IMR-90 (cell line): Measurements from ENCODE around the gene ISCU. TPM values are rescaled to one million over a fixed set of nuclear protein-coding genes. Genes with fewer than 3 reads are reported as not detected.

Experiments
- ATAC-seq: fragments of 200-7000 bp; cut with Tn5 transposase; 2 replicates; pipeline ENCODE4 v1.9.1; 2020; ENCODE audit warnings: low read depth, mild to moderate bottlenecking, moderate library complexity
- BruUV-seq: library from RNA; stranded (reverse); fragments of 400-500 nt; replicated peaks from 2 replicates; lab custom pipeline; 2021; lab: Mats Ljungman, UMichigan
- CTCF ChIA-PET: fragments of 300-600 bp; formaldehyde crosslinking; extraction: SDS; loops from one replicate; lab custom pipeline; 2021; ENCODE audit warnings: antibody characterized with exemption; lab: Yijun Ruan, JAX
- POLR2A ChIA-PET: fragments of 300-600 bp; sonication (Branson Sonifier 250); formaldehyde crosslinking; loops from one replicate; lab custom pipeline; 2022; ENCODE audit warnings: antibody characterized with exemption; ENCODE audit not compliant: unreplicated experiment; lab: Charles Lee
- DNase-seq: peaks from one replicate; pipeline ENCODE4 v3.0.0; 2013
- H2AFZ ChIP-seq: replicated peaks from 2 replicates; pipeline ENCODE3; 2013; ENCODE audit warnings: low read length, mild to moderate bottlenecking; ENCODE audit not compliant: poor library complexity
- H2AK5ac ChIP-seq: 2 replicates; pipeline ENCODE4 v1.6.1; 2013; ENCODE audit warnings: low read depth, low read length, inconsistent platforms
- H2AK9ac ChIP-seq: replicated peaks from 2 replicates; pipeline ENCODE3; 2013; ENCODE audit warnings: mild to moderate bottlenecking, low read depth, low read length, moderate library complexity; ENCODE audit not compliant: poor library complexity
- H2BK120ac ChIP-seq: 2 replicates; pipeline ENCODE4 v1.6.1; 2013; ENCODE audit warnings: low read depth, low read length, inconsistent platforms
- H2BK15ac ChIP-seq: 3 replicates; pipeline ENCODE4 v1.6.1; 2013; ENCODE audit warnings: low read depth, low read length, inconsistent platforms
- H2BK20ac ChIP-seq: 2 replicates; pipeline ENCODE4 v1.6.1; 2013; ENCODE audit warnings: low read depth, mild to moderate bottlenecking, inconsistent platforms, low read length, moderate library complexity
- H2BK5ac ChIP-seq: 2 replicates; pipeline ENCODE4 v1.6.1; 2013; ENCODE audit warnings: mild to moderate bottlenecking, low read depth, low read length, inconsistent platforms; ENCODE audit not compliant: poor library complexity, severe bottlenecking
- H3K14ac ChIP-seq: replicated peaks from 2 replicates; pipeline ENCODE4 v1.6.1; 2013; ENCODE audit warnings: low read depth, low read length, inconsistent platforms
- H3K18ac ChIP-seq: 2 replicates; pipeline ENCODE4 v1.6.1; 2013; ENCODE audit warnings: low read depth, low read length, control low read depth
- H3K23ac ChIP-seq: 2 replicates; pipeline ENCODE4 v1.6.1; 2013; ENCODE audit warnings: low read depth, low read length, inconsistent platforms
- H3K27ac ChIP-seq: 2 replicates; pipeline ENCODE4 v1.5.1; 2013; ENCODE audit warnings: mild to moderate bottlenecking, control low read depth, low read length; ENCODE audit not compliant: insufficient read depth
- H3K27me3 ChIP-seq: 2 replicates; pipeline ENCODE4 v1.6.1; 2013; ENCODE audit warnings: low read length; ENCODE audit not compliant: control insufficient read depth, insufficient read depth
- H3K36me3 ChIP-seq: 2 replicates; pipeline ENCODE4 v1.6.1; 2013; ENCODE audit warnings: low read length, mixed read lengths; ENCODE audit not compliant: control insufficient read depth, insufficient read depth
- H3K4ac ChIP-seq: 2 replicates; pipeline ENCODE4 v1.6.1; 2013; ENCODE audit warnings: low read depth, low read length, inconsistent platforms
- H3K4me1 ChIP-seq: 2 replicates; pipeline ENCODE4 v1.6.1; 2013; ENCODE audit warnings: low read length, mixed read lengths; ENCODE audit not compliant: control insufficient read depth, insufficient read depth
- H3K4me2 ChIP-seq: 2 replicates; pipeline ENCODE4 v1.6.1; 2013; ENCODE audit warnings: low read depth, mild to moderate bottlenecking, control low read depth, low read length, moderate library complexity
- H3K4me3 ChIP-seq: 2 replicates; pipeline ENCODE4 v1.5.1; 2013; ENCODE audit warnings: low read depth, mild to moderate bottlenecking, control low read depth, low read length, moderate library complexity; ENCODE audit not compliant: insufficient read depth
- H3K56ac ChIP-seq: 2 replicates; pipeline ENCODE4 v1.6.1; 2013; ENCODE audit warnings: low read length, inconsistent platforms; ENCODE audit not compliant: insufficient read depth; ENCODE audit errors: extremely low read depth
- H3K79me1 ChIP-seq, 2 experiments: 2 replicates each; pipeline ENCODE4 v1.6.1; 2013; ENCODE audit warnings: low read length in 2 of 2, inconsistent platforms in 1 of 2, low read depth in 1 of 2
- H3K9ac ChIP-seq: 2 replicates; pipeline ENCODE4 v1.6.1; 2013; ENCODE audit warnings: low read depth, low read length, control low read depth
- H3K9me1 ChIP-seq: 2 replicates; pipeline ENCODE4 v1.6.1; 2013; ENCODE audit warnings: low read length, inconsistent platforms; ENCODE audit not compliant: insufficient read depth
- H3K9me3 ChIP-seq: 2 replicates; pipeline ENCODE4 v1.6.1; 2013; ENCODE audit warnings: low read length; ENCODE audit not compliant: control insufficient read depth, insufficient read depth
- H4K20me1 ChIP-seq: 2 replicates; pipeline ENCODE4 v1.6.1; 2013; ENCODE audit warnings: low read length, inconsistent platforms; ENCODE audit not compliant: insufficient read depth
- H4K5ac ChIP-seq: 2 replicates; pipeline ENCODE4 v1.6.1; 2013; ENCODE audit warnings: mild to moderate bottlenecking, low read depth, low read length, control low read depth
- H4K8ac ChIP-seq, 2 experiments: 2 replicates each; pipeline ENCODE4 v1.6.1; 2013; ENCODE audit warnings: low read depth in 2 of 2, low read length in 2 of 2, control low read depth in 1 of 2, inconsistent platforms in 1 of 2
- H4K91ac ChIP-seq: 2 replicates; pipeline ENCODE4 v1.6.1; 2013; ENCODE audit warnings: low read depth, low read length, inconsistent platforms; ENCODE audit not compliant: insufficient read depth
- BHLHE40 ChIP-seq: fragments of 150-350 bp; IDR thresholded peaks from 2 replicates; pipeline ENCODE4 v1.6.1; 2016; ENCODE audit warnings: mild to moderate bottlenecking, low read depth, low read length
- CEBPB ChIP-seq: IDR thresholded peaks from 2 replicates; pipeline ENCODE4 v1.6.1; 2012; ENCODE audit warnings: low read depth, low read length, improper control_type of control experiment
- CHD1 ChIP-seq: IDR thresholded peaks from 2 replicates; pipeline ENCODE4 v1.6.1; 2012; ENCODE audit warnings: low read depth, low read length, improper control_type of control experiment
- MAFK ChIP-seq: IDR thresholded peaks from 2 replicates; pipeline ENCODE4 v1.6.1; 2012; ENCODE audit warnings: low read depth, low read length, improper control_type of control experiment
- MAZ ChIP-seq: IDR thresholded peaks from 2 replicates; pipeline ENCODE4 v1.6.1; 2012; ENCODE audit warnings: low read depth, mild to moderate bottlenecking, low read length, improper control_type of control experiment, moderate library complexity, borderline replicate concordance
- MXI1 ChIP-seq: IDR thresholded peaks from 2 replicates; pipeline ENCODE4 v1.6.1; 2012; ENCODE audit warnings: low read depth, mild to moderate bottlenecking, low read length, moderate library complexity, borderline replicate concordance
- POLR2A ChIP-seq: IDR thresholded peaks from 2 replicates; pipeline ENCODE4 v1.6.1; 2012; ENCODE audit warnings: mild to moderate bottlenecking, low read depth, low read length
- RAD21 ChIP-seq: IDR thresholded peaks from 2 replicates; pipeline ENCODE4 v1.6.1; 2012; ENCODE audit warnings: low read length, improper control_type of control experiment
- WGBS, 2 experiments: methylation state at CpG; one replicate each; pipeline versions ENCODE4 v1.1.5 to v1.1.7; 2013; ENCODE audit warnings: missing lambda C conversion rate in 2 of 2; ENCODE audit not compliant: insufficient read length in 1 of 2; ENCODE audit errors: extremely low coverage in 2 of 2; 5-methylcytosine and 5-hydroxymethylcytosine counted together
- dilution Hi-C: fragments of 300-500 bp; cut with HindIII; formaldehyde crosslinking; loops from one replicate; pipeline ENCODE4 v1.14.3; 2018; ENCODE audit warnings: low sequenced_read_pairs; ENCODE audit not compliant: unreplicated experiment
- in situ Hi-C: fragments of 300-500 bp; cut with MboI; formaldehyde crosslinking; loops from 3 replicates; pipeline ENCODE4 v1.14.3; 2019; ENCODE audit warnings: low sequenced_read_pairs, inconsistent platforms, mixed read lengths
- intact Hi-C: fragments of 100-400 bp; cut with micrococcal nuclease; formaldehyde crosslinking; loops from 2 replicates; pipeline ENCODE4 v1.10.0; 2022
- polyA plus RNA-seq, 3 experiments: library from polyadenylated mRNA; depleted of rRNA; stranded (reverse); fragments of >200 nt; gene quantifications; 2 replicates each; pipeline ENCODE4 v1.2.3, GENCODE V29; 2012; ENCODE audit warnings: low replicate concordance in 1 of 3
- total RNA-seq: library from RNA; depleted of rRNA; stranded (reverse); fragments of >200 nt; gene quantifications from 2 replicates; pipeline ENCODE4 v1.2.3, GENCODE V29; 2012
- TF ChIP-seq, protein P1 (sequence below): conservative IDR thresholded peaks from 2 replicates; pipeline ENCODE4 v1.5.1; 2012; ENCODE audit warnings: mild to moderate bottlenecking, low read depth, low read length, improper control_type of control experiment

ISCU gene
- total and polyA plus RNA-seq, 2 of the 4 experiments (the other 2 are of a cell fraction), result 52.7 to 87.2 TPM

DNA sequence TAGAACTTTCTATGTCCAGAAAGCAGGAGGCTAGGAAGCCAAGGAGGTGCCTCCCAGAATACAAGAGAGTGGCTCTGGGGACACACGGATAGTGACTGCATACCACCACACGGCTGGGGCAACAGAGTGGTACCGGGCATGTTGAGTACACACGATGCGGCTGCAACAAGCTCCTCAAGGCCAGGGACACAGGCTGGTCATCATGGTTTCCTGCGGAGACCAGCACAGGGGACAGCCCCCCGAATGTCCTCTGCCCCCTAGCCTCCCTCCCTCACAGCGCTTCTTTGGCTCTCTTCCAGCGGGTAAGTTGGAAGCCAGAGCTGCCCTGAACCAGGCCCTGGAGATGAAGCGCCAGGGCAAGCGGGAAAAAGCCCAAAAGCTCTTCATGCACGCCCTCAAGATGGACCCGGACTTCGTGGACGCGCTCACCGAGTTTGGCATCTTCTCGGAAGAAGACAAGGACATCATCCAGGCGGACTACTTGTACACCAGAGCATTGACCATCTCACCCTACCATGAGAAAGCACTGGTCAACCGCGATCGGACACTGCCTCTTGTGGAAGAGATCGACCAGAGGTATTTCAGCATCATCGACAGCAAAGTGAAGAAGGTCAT, 44.2 kb upstream of the ISCU start:
- Histone ChIP-seq H3K9ac (no peak overlapping the region), H2BK15ac (no peak overlapping the region), H2BK20ac (no peak overlapping the region), H3K79me1 (peaks cover 19 to 50% of the 10 kb centered on the region in 2 experiments), H3K56ac (no peak overlapping the region), H2BK120ac (no peak overlapping the region), H3K14ac (no peak overlapping the region), H2AK5ac (no peak overlapping the region), H2AFZ (no peak overlapping the region), H2BK5ac (no peak overlapping the region), H3K27ac (no peak overlapping the region), H3K18ac (no peak overlapping the region), H4K5ac (no peak overlapping the region), H4K91ac (no peak overlapping the region), H3K36me3 (peaks cover 39% of the 10 kb centered on the region), H3K23ac (no peak overlapping the region), H4K8ac (no peak overlapping the region), H3K9me1 (peaks cover 18% of the 10 kb centered on the region; the same call in 1 of the 2 replicates), H2AK9ac (no peak overlapping the region), H3K4ac (no peak overlapping the region), H4K20me1 (no peaks in the 10 kb centered on the region; the same call in 1 of the 2 replicates), H3K4me1 (peaks cover 3% of the 10 kb centered on the region), H3K4me2 (no peak overlapping the region), H3K27me3 (no peaks in the 10 kb centered on the region; the same call in 1 of the 2 replicates), H3K4me3 (no peak overlapping the region), H3K9me3 (no peaks in the 10 kb centered on the region)
- in situ Hi-C loops, result loop anchor here (25.0 kb wide), 1 partner anchor 831 kb away; the partner anchor contains the start of gene PWP1
- no TSS peak for BruUV-seq
- ChIA-PET CTCF (no interaction called here), POLR2A (no interaction called here)
- TF ChIP-seq MAFK (no peak), RAD21 (no peak), MXI1 (no peak), MAZ (no peak), CHD1 (no peak), BHLHE40 (no peak), POLR2A (no peak), CEBPB (no peak)
- TF ChIP-seq, protein P1, sequence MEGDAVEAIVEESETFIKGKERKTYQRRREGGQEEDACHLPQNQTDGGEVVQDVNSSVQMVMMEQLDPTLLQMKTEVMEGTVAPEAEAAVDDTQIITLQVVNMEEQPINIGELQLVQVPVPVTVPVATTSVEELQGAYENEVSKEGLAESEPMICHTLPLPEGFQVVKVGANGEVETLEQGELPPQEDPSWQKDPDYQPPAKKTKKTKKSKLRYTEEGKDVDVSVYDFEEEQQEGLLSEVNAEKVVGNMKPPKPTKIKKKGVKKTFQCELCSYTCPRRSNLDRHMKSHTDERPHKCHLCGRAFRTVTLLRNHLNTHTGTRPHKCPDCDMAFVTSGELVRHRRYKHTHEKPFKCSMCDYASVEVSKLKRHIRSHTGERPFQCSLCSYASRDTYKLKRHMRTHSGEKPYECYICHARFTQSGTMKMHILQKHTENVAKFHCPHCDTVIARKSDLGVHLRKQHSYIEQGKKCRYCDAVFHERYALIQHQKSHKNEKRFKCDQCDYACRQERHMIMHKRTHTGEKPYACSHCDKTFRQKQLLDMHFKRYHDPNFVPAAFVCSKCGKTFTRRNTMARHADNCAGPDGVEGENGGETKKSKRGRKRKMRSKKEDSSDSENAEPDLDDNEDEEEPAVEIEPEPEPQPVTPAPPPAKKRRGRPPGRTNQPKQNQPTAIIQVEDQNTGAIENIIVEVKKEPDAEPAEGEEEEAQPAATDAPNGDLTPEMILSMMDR, result no peak
- WGBS, 2 experiments, result 94% methylated on average over 17 of the region's 24 CpGs; no CpG with 5 or more reads in 1 of the 2 experiments
- ATAC-seq (no peak), DNase-seq (no peak)
- intact Hi-C loops, result no loop called here
- dilution Hi-C loops, result no loop called here
